ENCODE results near the gene FAM20A.

DNA sequence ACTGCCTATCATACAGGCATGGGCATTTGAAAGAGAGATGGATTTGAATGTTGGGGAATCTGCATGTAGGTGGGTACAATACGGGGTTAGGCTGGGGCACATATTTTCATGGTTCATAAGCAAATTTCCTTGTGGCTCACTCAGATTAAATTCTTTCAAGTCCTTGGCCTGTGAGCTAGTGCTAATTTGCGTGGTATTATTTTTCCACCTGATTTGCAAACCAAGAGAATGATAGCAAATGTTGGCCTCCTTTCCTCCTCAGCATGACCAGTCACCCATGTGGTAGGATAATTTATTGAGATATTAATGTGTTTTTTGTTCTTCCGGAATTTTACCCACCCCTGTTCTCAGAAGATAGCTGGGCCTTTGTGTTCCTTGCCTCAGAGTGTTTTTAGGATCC lies 22.9 kb downstream of the FAM20A start:
- TF ChIP-seq POLR2AphosphoS5 (IDR thresholded peaks at IDR 0.05; ENCODE audit: low read depth, low read length) (no peak), POLR2A (IDR thresholded peaks at IDR 0.05; ENCODE audit: borderline replicate concordance, extremely low read depth, insufficient read depth, insufficient read length) (no peak)
- TF ChIP-seq, protein P1, sequence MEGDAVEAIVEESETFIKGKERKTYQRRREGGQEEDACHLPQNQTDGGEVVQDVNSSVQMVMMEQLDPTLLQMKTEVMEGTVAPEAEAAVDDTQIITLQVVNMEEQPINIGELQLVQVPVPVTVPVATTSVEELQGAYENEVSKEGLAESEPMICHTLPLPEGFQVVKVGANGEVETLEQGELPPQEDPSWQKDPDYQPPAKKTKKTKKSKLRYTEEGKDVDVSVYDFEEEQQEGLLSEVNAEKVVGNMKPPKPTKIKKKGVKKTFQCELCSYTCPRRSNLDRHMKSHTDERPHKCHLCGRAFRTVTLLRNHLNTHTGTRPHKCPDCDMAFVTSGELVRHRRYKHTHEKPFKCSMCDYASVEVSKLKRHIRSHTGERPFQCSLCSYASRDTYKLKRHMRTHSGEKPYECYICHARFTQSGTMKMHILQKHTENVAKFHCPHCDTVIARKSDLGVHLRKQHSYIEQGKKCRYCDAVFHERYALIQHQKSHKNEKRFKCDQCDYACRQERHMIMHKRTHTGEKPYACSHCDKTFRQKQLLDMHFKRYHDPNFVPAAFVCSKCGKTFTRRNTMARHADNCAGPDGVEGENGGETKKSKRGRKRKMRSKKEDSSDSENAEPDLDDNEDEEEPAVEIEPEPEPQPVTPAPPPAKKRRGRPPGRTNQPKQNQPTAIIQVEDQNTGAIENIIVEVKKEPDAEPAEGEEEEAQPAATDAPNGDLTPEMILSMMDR (IDR thresholded peaks at IDR 0.05 in 2 of 3, conservative IDR thresholded peaks at IDR 0.05 in 1 of 3; ENCODE audit: borderline replicate concordance in 1 of 3, insufficient read depth in 1 of 3, low read depth in 2 of 3, low read length in 2 of 3), result no peak
- TF ChIP-seq, protein P2, sequence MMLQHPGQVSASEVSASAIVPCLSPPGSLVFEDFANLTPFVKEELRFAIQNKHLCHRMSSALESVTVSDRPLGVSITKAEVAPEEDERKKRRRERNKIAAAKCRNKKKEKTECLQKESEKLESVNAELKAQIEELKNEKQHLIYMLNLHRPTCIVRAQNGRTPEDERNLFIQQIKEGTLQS (IDR thresholded peaks at IDR 0.05), result no peak

All from HCT116 (cell line).